Measurements from ENCODE around the gene GTF2A1.
A peak's percentile ranks its signal among the peaks of the same experiment; 100 is the strongest.

The GTF2A1 gene

GRCh38 chr14:81172881-81173280, 47.9 kb downstream of the GTF2A1 start:
- no peak for DNase-seq

- no peak for DNase-seq
Observed at GRCh38 chr14:81172353-81172752, 48.4 kb downstream of the GTF2A1 start.

- no peak for DNase-seq
Observed at GRCh38 chr14:81170829-81171195, 49.9 kb downstream of the GTF2A1 start.

GRCh38 chr14:81170104-81170828, 50.5 kb downstream of the GTF2A1 start:
- DNase-seq = peak; percentile 88

GRCh38 chr14:81169711-81170103, 51.1 kb downstream of the GTF2A1 start:
- no peak for DNase-seq

GRCh38 chr14:81169267-81169666, 51.5 kb downstream of the GTF2A1 start:
- no peak for DNase-seq

GRCh38 chr14:81166121-81166520, 54.6 kb downstream of the GTF2A1 start:
- DNase-seq = no peak

GRCh38 chr14:81165188-81165587, 55.6 kb downstream of the GTF2A1 start:
- DNase-seq = no peak

- DNase-seq = peak; percentile 53
Observed at GRCh38 chr14:81164167-81164774, 56.5 kb downstream of the GTF2A1 start.

- peak; percentile 18 for DNase-seq
Observed at GRCh38 chr14:81162941-81163340, 57.8 kb downstream of the GTF2A1 start.

GRCh38 chr14:81161749-81162148, 59.0 kb downstream of the GTF2A1 start:
- DNase-seq = no peak

GRCh38 chr14:81161088-81161487, 59.7 kb downstream of the GTF2A1 start:
- DNase-seq = no peak

- DNase-seq = no peak
Observed at GRCh38 chr14:81157431-81157830, 63.3 kb downstream of the GTF2A1 start.

- no peak for DNase-seq
Observed at GRCh38 chr14:81153187-81153586, 67.6 kb downstream of the GTF2A1 start.

GRCh38 chr14:81148635-81149034, 72.1 kb downstream of the GTF2A1 start:
- no peak for DNase-seq

- DNase-seq = no peak
Observed at GRCh38 chr14:81147140-81147897, 73.4 kb downstream of the GTF2A1 start.

- no peak for DNase-seq
Observed at GRCh38 chr14:81144824-81145603, 75.7 kb downstream of the GTF2A1 start.

- no peak for DNase-seq
Observed at GRCh38 chr14:81143793-81144192, 77.0 kb downstream of the GTF2A1 start.

- DNase-seq = no peak
Observed at GRCh38 chr14:81141426-81141825, 79.3 kb downstream of the GTF2A1 start.

- no peak for DNase-seq
Observed at GRCh38 chr14:81138429-81138828, 82.3 kb downstream of the GTF2A1 start.

GRCh38 chr14:81137316-81137715, 83.4 kb downstream of the GTF2A1 start:
- DNase-seq = no peak

GRCh38 chr14:81133400-81133799, 87.4 kb downstream of the GTF2A1 start:
- DNase-seq = no peak

- DNase-seq = no peak
Observed at GRCh38 chr14:81132468-81132867, 88.3 kb downstream of the GTF2A1 start.
